ENCODE measurements around the gene SORBS1.

Gene SORBS1

DNA sequence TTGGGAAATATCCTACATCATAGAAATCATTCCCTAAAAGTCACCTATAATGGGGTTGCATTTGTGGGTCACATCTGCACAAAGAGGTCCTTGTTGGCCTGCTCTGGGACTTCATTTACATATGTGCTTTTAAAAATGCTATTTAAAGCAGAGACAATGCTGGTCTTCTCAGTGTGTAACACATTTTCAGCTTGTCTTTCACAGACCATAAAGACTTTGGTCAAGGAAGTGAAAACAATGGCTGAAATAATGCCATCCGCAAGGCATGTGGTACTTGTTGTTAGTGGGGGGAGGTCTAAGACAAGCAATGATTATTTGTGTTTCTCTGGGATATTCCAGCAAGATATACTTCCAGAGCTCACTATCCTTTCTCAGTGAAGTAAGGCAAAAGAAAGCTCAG is 185.8 kb downstream of the SORBS1 start:
- Histone ChIP-seq H3K36me3 (peaks cover 91% of the 10 kb centered on the region), H3K9ac (no peak overlapping the region; the same call in 1 of the 2 replicates), H3K9me3 (no peaks in the 10 kb centered on the region), H3K27me3 (no peaks in the 10 kb centered on the region), H3K4me2 (peak overlapping the region; percentile 48), H3K27ac (0 out of 2 replicates have a peak overlapping the region, but pooled peaks have one; percentile 3), H4K20me1 (peaks cover 81% of the 10 kb centered on the region), H3K4me3 (no peak overlapping the region), H3K4me1 (peaks cover 61% of the 10 kb centered on the region)
- TF ChIP-seq Cebpa-rat (IDR thresholded peaks at IDR 0.05): no peak

DNA sequence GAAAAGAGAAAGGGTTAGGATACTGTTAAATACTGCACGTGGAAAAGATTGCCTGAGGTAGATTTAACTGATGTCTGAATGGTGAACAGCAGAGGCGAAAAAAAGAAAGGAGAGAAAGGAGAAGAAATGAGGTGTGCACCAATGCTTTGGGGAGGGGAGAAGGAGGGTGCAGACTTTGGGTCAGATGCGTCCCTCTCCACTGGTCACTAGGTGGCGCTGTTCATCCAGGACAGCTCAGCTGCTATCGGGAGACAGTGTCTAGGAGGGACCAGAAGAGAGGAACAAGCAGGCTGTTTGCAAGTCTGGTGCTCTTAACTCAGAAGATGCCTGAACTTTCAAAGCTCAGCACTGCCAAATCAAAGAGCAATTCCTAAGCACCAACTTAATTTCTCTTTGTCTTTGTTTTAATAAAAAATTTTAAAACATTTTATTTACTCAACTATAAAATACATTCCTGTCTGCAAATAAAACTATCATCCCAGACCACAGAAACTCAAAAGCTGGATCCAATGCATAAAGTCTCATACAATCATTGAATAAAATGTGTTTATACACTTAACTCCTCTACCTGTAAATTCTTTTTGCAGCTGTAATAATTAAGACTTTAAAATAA is 186.5 kb downstream of the SORBS1 start:
- TF ChIP-seq Cebpa-rat (IDR thresholded peaks at IDR 0.05): no peak
- Histone ChIP-seq H3K9ac (no peak overlapping the region), H3K4me3 (no peak overlapping the region), H3K4me2 (peak overlapping the region; percentile 48), H3K9me3 (no peaks in the 10 kb centered on the region), H3K27ac (no peak overlapping the region), H3K27me3 (no peaks in the 10 kb centered on the region), H3K36me3 (peaks cover 91% of the 10 kb centered on the region), H3K4me1 (peaks cover 55% of the 10 kb centered on the region), H4K20me1 (peaks cover 80% of the 10 kb centered on the region)

DNA sequence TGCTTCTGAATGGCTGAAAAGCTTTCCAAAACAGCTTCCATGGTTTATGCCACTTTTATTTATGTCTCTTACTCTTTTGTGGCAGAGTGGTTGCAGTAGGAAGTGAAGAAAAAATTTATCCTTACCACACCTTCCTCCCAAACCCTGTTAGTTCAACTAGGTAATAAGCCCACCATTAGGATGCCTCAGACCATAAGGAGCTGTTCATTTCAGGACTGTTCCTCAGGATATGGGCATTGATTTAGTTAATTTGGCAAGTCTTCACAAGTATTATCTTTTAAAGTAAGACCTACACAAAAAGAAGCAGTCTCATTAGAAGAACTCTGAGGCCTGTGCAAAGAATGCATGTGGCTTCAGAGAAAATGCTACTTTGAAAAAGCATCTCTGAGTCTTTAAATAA is 187.5 kb downstream of the SORBS1 start:
- H3K27me3 ChIP-seq: no peaks in the 10 kb centered on the region
- no peak overlapping the region for H3K4me3 ChIP-seq
- TF ChIP-seq Cebpa-rat (IDR thresholded peaks at IDR 0.05): no peak
- peaks cover 79% of the 10 kb centered on the region for H4K20me1 ChIP-seq
- no peaks in the 10 kb centered on the region for H3K9me3 ChIP-seq
- H3K9ac ChIP-seq: no peak overlapping the region
- H3K36me3 ChIP-seq: peaks cover 90% of the 10 kb centered on the region
- H3K27ac ChIP-seq: no peak overlapping the region
- H3K4me2 ChIP-seq: no peak overlapping the region
- H3K4me1 ChIP-seq: peaks cover 45% of the 10 kb centered on the region

GRCh38 chr10:95364342-95364741 is 196.8 kb downstream of the SORBS1 start:
- peaks cover 95% of the 10 kb centered on the region for H3K36me3 ChIP-seq
- no peaks in the 10 kb centered on the region for H3K4me1 ChIP-seq
- TF ChIP-seq Cebpa-rat (IDR thresholded peaks at IDR 0.05): no peak
- H3K27ac ChIP-seq: no peak overlapping the region
- no peak overlapping the region for H3K9ac ChIP-seq
- H3K4me3 ChIP-seq: no peak overlapping the region
- no peak overlapping the region for H3K4me2 ChIP-seq
- H3K27me3 ChIP-seq: no peaks in the 10 kb centered on the region
- peaks cover 99% of the 10 kb centered on the region for H4K20me1 ChIP-seq
- no peaks in the 10 kb centered on the region for H3K9me3 ChIP-seq

DNA sequence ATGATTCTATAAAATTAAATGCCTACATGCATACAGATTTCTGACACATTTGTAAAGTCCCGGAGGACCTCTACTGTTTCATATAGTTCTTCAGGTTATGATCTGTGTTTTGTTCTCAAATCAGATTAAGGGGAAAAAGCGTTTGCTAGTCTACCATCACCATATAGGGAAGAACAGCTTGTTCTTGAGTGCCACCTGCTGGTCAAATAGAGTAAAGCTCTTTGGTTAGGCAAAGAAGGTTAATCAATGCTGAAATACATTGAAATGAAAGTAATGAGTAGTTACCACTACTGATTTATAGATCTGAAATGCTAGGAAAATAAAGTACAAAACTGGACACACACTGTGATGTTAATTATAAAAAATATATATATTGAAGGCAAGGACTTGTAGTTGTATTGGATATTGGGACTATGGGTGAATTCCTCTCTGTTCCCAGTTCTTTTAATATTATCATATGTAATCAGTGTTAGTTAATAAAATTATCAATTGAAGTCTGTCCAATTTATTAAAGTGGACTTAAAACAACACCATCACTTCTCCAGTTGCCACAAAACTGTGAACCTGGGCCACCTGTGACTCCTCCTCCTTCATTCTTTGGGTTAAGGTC is 197.8 kb downstream of the SORBS1 start:
- Histone ChIP-seq H3K4me2 (no peak overlapping the region), H3K36me3 (peaks cover 95% of the 10 kb centered on the region), H3K9me3 (no peaks in the 10 kb centered on the region), H3K4me3 (no peak overlapping the region), H3K27ac (no peak overlapping the region), H3K27me3 (no peaks in the 10 kb centered on the region), H3K4me1 (no peaks in the 10 kb centered on the region), H3K9ac (no peak overlapping the region), H4K20me1 (peaks cover 99% of the 10 kb centered on the region)
- TF ChIP-seq Cebpa-rat (IDR thresholded peaks at IDR 0.05): no peak

- H3K4me1 ChIP-seq: no peaks in the 10 kb centered on the region
- no peak overlapping the region for H3K9ac ChIP-seq
- H3K27ac ChIP-seq: no peak overlapping the region
- no peak overlapping the region for H3K4me3 ChIP-seq
- peaks cover 100% of the 10 kb centered on the region for H4K20me1 ChIP-seq
- H3K36me3 ChIP-seq: peaks cover 95% of the 10 kb centered on the region
- no peaks in the 10 kb centered on the region for H3K27me3 ChIP-seq
- no peaks in the 10 kb centered on the region for H3K9me3 ChIP-seq
- no peak for TF ChIP-seq Cebpa-rat (IDR thresholded peaks at IDR 0.05)
- H3K4me2 ChIP-seq: no peak overlapping the region
Observed at GRCh38 chr10:95360122-95360714, 201.0 kb downstream of the SORBS1 start.

- TF ChIP-seq Cebpa-rat (IDR thresholded peaks at IDR 0.05): no peak
- H3K4me3 ChIP-seq: no peak overlapping the region
- no peak overlapping the region for H3K27ac ChIP-seq
- no peak overlapping the region for H3K9ac ChIP-seq
- no peak overlapping the region for H3K4me2 ChIP-seq
- H3K9me3 ChIP-seq: no peaks in the 10 kb centered on the region
- peaks cover 98% of the 10 kb centered on the region for H4K20me1 ChIP-seq
- H3K36me3 ChIP-seq: peaks cover 95% of the 10 kb centered on the region
- no peaks in the 10 kb centered on the region for H3K27me3 ChIP-seq
- no peaks in the 10 kb centered on the region for H3K4me1 ChIP-seq
Observed at GRCh38 chr10:95359466-95359865, 201.7 kb downstream of the SORBS1 start.

- Histone ChIP-seq H3K4me3 (no peak overlapping the region), H3K4me2 (no peak overlapping the region), H3K9me3 (no peaks in the 10 kb centered on the region), H3K36me3 (peaks cover 100% of the 10 kb centered on the region), H3K4me1 (no peaks in the 10 kb centered on the region), H4K20me1 (peaks cover 97% of the 10 kb centered on the region), H3K27ac (no peak overlapping the region), H3K9ac (no peak overlapping the region), H3K27me3 (no peaks in the 10 kb centered on the region)
- TF ChIP-seq Cebpa-rat (IDR thresholded peaks at IDR 0.05): no peak
Observed at GRCh38 chr10:95356190-95356955, 204.8 kb downstream of the SORBS1 start.

DNA sequence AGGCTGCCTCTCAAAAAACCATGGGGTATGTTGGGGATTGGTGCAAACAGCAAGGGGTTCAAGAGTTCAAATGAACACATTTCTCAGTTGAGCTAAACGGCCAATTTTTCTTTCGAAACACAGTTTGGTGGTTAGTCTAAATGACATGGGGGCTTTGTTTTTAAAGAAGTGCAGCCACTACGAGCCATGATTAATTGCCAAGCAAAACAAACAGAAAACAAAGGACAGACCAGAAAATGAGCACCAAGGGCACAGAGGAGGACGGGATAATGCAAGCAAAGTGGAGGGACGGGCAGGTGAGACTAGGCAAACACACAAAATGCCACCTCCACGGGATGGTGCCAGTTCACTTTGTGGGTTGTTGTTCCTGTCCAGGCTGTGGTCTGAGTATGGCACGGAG is 205.9 kb downstream of the SORBS1 start:
- peaks cover 100% of the 10 kb centered on the region for H3K36me3 ChIP-seq
- no peaks in the 10 kb centered on the region for H3K4me1 ChIP-seq
- H3K9me3 ChIP-seq: no peaks in the 10 kb centered on the region
- no peak overlapping the region for H3K4me3 ChIP-seq
- TF ChIP-seq Cebpa-rat (IDR thresholded peaks at IDR 0.05): no peak
- no peaks in the 10 kb centered on the region for H3K27me3 ChIP-seq
- peaks cover 97% of the 10 kb centered on the region for H4K20me1 ChIP-seq
- no peak overlapping the region for H3K27ac ChIP-seq
- H3K4me2 ChIP-seq: no peak overlapping the region
- H3K9ac ChIP-seq: no peak overlapping the region

DNA sequence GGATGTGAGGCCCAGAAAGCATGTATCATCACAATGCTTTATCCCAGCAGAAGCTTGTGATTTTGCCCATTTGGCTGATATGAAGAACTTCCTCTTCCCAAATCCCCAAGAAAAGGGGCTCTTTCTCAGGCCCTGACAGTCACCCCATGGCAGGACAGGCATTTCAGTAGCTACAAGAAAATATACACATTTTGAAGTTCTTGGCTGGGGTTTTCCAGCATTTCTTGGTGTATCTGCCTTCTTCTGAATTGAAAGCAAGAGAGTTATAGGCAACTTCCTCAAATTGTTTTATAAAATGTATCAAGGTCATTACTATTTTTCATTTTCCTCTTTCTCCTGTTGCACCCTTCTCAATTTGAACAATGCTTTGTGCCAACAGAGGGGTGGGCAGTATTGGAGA is 207.1 kb downstream of the SORBS1 start:
- H3K4me2 ChIP-seq: no peak overlapping the region
- TF ChIP-seq Cebpa-rat (IDR thresholded peaks at IDR 0.05): no peak
- no peak overlapping the region for H3K9ac ChIP-seq
- no peaks in the 10 kb centered on the region for H3K27me3 ChIP-seq
- H3K4me3 ChIP-seq: no peak overlapping the region
- H3K4me1 ChIP-seq: no peaks in the 10 kb centered on the region
- H3K27ac ChIP-seq: no peak overlapping the region
- H3K9me3 ChIP-seq: no peaks in the 10 kb centered on the region
- H3K36me3 ChIP-seq: peaks cover 100% of the 10 kb centered on the region
- peaks cover 86% of the 10 kb centered on the region for H4K20me1 ChIP-seq
